Ascending aorta (tissue), 2 donors: ENCODE results near the gene LTA. TPM values are rescaled to one million over a fixed set of nuclear protein-coding genes. Genes with fewer than 3 reads are reported as not detected.
A peak's percentile ranks its signal among the peaks of the same experiment; 100 is the strongest.

Experiments used
- DNase-seq, 2 donors: peaks; one replicate each; pipeline ENCODE4 v3.0.0-alpha.2; 2019; ENCODE audit warnings: low spot score in 2 of 2
- H3K27ac ChIP-seq, 2 donors: fragments of 200-600 bp; sonication (generic); one replicate each; pipeline ENCODE4 v1.5.1; 2016 to 2017; ENCODE audit warnings: mild to moderate bottlenecking in 1 of 2
- H3K27me3 ChIP-seq: fragments of 200-600 bp; sonication (generic); one replicate; pipeline ENCODE4 v1.5.1; 2017
- H3K36me3 ChIP-seq, 2 donors: fragments of 200-600 bp; sonication (generic); one replicate each; pipeline ENCODE4 v1.5.1; 2016
- H3K4me1 ChIP-seq, 2 donors: fragments of 200-600 bp; sonication (generic); one replicate each; pipeline ENCODE4 v1.5.1; 2016 to 2017; ENCODE audit warnings: mild to moderate bottlenecking in 1 of 2
- H3K4me3 ChIP-seq, 2 donors: fragments of 200-600 bp; sonication (generic); one replicate each; pipeline ENCODE4 v1.5.1; 2016 to 2017; ENCODE audit warnings: mild to moderate bottlenecking in 1 of 2
- H3K9me3 ChIP-seq, 2 donors: fragments of 200-600 bp; sonication (generic); one replicate each; pipeline ENCODE4 v1.5.1; 2016
- intact Hi-C: fragments of 100-400 bp; cut with DNase I; formaldehyde crosslinking; loops from one replicate; pipeline ENCODE4 v1.15.1; 2023
- total RNA-seq: library from RNA; depleted of rRNA; stranded (reverse); fragments of >200 nt; gene quantifications from one replicate; pipeline ENCODE4 v1.1.0, GENCODE V29; 2016
- TF ChIP-seq, protein P1 (sequence below), 3 experiments: fragments of 200-600 bp in 2 of 3; fragments of 450-650 bp in 1 of 3; sonication (generic) in 2 of 3; IDR thresholded peaks; one replicate each; pipeline ENCODE4 v1.5.1; 2016 to 2019; ENCODE audit warnings: antibody characterized with exemption in 3 of 3, mild to moderate bottlenecking in 1 of 3, moderate library complexity in 1 of 3

The LTA gene, protein sequence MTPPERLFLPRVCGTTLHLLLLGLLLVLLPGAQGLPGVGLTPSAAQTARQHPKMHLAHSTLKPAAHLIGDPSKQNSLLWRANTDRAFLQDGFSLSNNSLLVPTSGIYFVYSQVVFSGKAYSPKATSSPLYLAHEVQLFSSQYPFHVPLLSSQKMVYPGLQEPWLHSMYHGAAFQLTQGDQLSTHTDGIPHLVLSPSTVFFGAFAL
- not detected for total RNA-seq

DNA sequence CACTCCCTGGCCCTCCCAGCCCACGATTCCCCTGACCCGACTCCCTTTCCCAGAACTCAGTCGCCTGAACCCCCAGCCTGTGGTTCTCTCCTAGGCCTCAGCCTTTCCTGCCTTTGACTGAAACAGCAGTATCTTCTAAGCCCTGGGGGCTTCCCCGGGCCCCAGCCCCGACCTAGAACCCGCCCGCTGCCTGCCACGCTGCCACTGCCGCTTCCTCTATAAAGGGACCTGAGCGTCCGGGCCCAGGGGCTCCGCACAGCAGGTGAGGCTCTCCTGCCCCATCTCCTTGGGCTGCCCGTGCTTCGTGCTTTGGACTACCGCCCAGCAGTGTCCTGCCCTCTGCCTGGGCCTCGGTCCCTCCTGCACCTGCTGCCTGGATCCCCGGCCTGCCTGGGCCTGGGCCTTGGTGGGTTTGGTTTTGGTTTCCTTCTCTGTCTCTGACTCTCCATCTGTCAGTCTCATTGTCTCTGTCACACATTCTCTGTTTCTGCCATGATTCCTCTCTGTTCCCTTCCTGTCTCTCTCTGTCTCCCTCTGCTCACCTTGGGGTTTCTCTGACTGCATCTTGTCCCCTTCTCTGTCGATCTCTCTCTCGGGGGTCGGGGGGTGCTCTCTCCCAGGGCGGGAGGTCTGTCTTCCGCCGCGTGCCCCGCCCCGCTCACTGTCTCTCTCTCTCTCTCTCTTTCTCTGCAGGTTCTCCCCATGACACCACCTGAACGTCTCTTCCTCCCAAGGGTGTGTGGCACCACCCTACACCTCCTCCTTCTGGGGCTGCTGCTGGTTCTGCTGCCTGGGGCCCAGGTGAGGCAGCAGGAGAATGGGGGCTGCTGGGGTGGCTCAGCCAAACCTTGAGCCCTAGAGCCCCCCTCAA lies at the start of gene LTA:
LTA (plus strand) TSS at position 249 of the 871 bp plus-strand sequence; CDS start at position 703, 454 bp downstream.
- Histone ChIP-seq H3K4me1 (no peaks in the 10 kb centered on the region), H3K27me3 (no peaks in the 10 kb centered on the region), H3K36me3 (no peaks in the 10 kb centered on the region), H3K9me3 (no peaks in the 10 kb centered on the region), H3K27ac (no peak within 1 kb of the TSS), H3K4me3 (no peak within 1 kb of the TSS)
- no peak for DNase-seq
- TF ChIP-seq, protein P1, sequence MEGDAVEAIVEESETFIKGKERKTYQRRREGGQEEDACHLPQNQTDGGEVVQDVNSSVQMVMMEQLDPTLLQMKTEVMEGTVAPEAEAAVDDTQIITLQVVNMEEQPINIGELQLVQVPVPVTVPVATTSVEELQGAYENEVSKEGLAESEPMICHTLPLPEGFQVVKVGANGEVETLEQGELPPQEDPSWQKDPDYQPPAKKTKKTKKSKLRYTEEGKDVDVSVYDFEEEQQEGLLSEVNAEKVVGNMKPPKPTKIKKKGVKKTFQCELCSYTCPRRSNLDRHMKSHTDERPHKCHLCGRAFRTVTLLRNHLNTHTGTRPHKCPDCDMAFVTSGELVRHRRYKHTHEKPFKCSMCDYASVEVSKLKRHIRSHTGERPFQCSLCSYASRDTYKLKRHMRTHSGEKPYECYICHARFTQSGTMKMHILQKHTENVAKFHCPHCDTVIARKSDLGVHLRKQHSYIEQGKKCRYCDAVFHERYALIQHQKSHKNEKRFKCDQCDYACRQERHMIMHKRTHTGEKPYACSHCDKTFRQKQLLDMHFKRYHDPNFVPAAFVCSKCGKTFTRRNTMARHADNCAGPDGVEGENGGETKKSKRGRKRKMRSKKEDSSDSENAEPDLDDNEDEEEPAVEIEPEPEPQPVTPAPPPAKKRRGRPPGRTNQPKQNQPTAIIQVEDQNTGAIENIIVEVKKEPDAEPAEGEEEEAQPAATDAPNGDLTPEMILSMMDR (IDR thresholded peaks at IDR 0.05): no peak
- intact Hi-C loops: no loop called here

DNA sequence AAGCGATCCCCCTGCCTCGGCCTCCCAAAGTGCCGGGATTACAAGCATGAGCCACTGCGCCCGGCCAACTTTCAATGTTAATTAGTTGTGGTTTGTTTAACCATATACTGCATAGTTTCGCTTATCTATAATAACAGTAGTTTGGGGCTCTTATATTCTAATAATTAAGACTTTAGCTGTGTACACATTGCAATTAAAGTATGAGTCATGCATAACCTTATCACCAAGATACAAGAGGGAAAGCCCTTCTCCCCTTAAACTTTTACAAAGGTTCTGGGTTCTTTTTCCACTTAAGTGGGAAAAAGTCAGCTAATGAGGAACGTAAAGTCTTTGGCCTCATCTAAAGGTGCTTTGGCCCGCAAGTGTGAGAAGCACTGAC lies 46.5 kb upstream of the LTA start:
- H3K4me3 ChIP-seq: no peak overlapping the region
- peak in 1 of 2 donors; percentile 31 for DNase-seq
- H3K4me1 ChIP-seq: no peaks in the 10 kb centered on the region
- no peaks in the 10 kb centered on the region for H3K9me3 ChIP-seq
- H3K36me3 ChIP-seq: peaks cover 0 to 12% of the 10 kb centered on the region in 2 donors
- H3K27ac ChIP-seq: no peak overlapping the region
- TF ChIP-seq, protein P1 (IDR thresholded peaks at IDR 0.05): no peak
- no peaks in the 10 kb centered on the region for H3K27me3 ChIP-seq
- intact Hi-C loops: loop anchor here (5.0 kb wide), 1 partner anchor 33 kb away; no protein-coding TSS in a partner anchor

DNA sequence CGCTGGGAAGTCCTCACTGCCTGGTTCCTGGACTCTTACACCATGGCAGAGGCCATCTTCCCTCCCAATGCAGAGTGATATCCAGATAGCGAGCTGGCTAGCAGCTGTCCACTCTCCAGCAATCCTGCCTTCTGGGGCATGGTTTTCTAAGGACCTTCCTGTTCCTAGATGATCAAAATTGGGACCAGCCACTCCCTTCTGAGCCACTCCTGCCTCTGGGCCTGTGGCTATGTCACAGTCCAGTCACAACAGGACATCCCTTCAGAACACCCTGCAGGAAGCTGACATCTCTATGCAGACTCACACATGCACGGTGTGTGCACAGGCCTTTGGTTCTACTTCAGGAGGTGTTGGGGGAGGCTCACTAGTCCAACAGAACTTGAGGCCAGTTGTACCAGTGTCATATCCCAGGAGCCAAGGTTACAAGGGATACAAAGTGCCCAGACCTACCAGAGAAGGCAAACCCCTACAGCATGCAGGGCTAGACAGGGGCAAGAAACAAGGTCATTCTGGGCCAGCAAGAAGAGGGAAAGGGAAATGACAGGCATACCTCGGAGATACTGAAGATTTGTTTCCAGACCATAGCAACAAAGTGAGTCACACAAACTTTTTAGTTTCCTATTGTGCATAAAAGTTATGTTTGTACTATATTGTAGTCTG lies 46.0 kb upstream of the LTA start:
- no peak overlapping the region for H3K27ac ChIP-seq
- intact Hi-C loops: loop anchor here (5.0 kb wide), 1 partner anchor 34 kb away; no protein-coding TSS in a partner anchor
- DNase-seq: peak in 1 of 2 donors; percentile 48

DNA sequence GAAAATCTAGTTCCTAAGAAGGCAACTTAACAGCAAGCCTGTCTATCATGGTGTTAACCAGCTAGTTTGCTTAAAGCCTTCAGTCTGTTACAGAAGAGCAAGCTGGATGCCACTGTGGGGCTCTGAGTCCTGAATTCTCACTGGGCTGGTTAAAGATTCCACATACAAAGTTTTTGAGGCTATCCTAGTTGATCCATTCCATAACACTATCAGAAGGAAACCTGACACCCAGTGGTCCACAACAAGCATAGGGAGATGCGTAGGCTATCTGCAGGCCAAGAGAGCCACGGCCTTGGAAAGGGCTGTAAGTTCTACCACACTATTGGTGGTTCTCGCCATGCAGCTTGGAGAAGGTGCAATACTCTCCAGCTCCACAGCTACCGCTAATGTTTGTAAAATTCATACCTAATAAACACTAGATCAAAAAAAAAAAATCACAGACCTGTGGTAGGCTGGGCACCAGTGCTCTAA lies 43.7 kb upstream of the LTA start:
- no peak for DNase-seq
- intact Hi-C loops: loop anchor here (5.0 kb wide), 1 partner anchor 36 kb away; no protein-coding TSS in a partner anchor
- H3K36me3 ChIP-seq: peaks cover 26 to 38% of the 10 kb centered on the region in 2 donors
- no peaks in the 10 kb centered on the region for H3K4me1 ChIP-seq
- H3K27me3 ChIP-seq: no peaks in the 10 kb centered on the region
- H3K4me3 ChIP-seq: no peak overlapping the region
- TF ChIP-seq, protein P1 (IDR thresholded peaks at IDR 0.05): no peak
- no peaks in the 10 kb centered on the region for H3K9me3 ChIP-seq
- no peak overlapping the region for H3K27ac ChIP-seq

More for the DNA sequence above, 46.0 kb upstream of the LTA start:
- H3K27me3 ChIP-seq: no peaks in the 10 kb centered on the region
- H3K36me3 ChIP-seq: peaks cover 5 to 17% of the 10 kb centered on the region in 2 donors
- H3K4me1 ChIP-seq: no peaks in the 10 kb centered on the region
- TF ChIP-seq, protein P1 (IDR thresholded peaks at IDR 0.05): no peak
- no peak overlapping the region for H3K4me3 ChIP-seq
- no peaks in the 10 kb centered on the region for H3K9me3 ChIP-seq

DNA sequence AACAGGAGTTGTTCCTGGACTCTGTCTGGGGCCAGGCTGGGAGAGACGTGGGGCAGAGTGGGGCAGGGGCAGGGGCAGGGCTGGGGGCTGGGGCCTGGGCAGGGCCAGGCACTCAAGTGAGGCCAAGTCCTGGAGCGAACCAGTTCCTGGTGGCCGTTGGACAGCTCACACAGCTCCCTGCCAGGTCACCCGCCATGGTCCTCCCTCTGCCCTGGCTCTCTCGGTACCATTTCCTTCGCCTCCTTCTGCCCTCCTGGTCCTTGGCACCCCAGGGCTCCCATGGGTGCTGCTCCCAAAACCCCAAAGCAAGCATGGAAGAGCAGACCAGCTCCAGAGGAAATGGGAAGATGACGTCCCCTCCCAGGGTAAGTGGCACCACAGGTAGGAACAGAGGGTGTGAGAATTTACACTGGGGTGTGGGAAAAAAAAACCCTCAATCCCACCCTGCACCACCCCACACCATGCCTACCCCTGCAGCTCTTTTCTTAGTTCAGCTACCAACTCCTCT lies 43.2 kb upstream of the LTA start, which contains the start of gene MCCD1:
MCCD1 (plus strand) TSS at position 142 of the 508 bp plus-strand sequence; CDS start at position 195, 53 bp downstream.
- H3K27me3 ChIP-seq: no peaks in the 10 kb centered on the region
- intact Hi-C loops: loop anchor here (5.0 kb wide), 1 partner anchor 37 kb away; no protein-coding TSS in a partner anchor
- no peaks in the 10 kb centered on the region for H3K9me3 ChIP-seq
- DNase-seq: no peak
- TF ChIP-seq, protein P1 (IDR thresholded peaks at IDR 0.05): no peak
- no peak within 1 kb of the TSS for H3K4me3 ChIP-seq
- H3K36me3 ChIP-seq: peaks cover 31 to 44% of the 10 kb centered on the region in 2 donors
- H3K4me1 ChIP-seq: no peaks in the 10 kb centered on the region
- H3K27ac ChIP-seq: no peak within 1 kb of the TSS
